Stimulated activated CD8-positive, alpha-beta memory T cell treated with anti-CD3 and anti-CD28 coated beads, Interleukin-2, amount 100 ng/mL, for 1 hour (primary cell): ENCODE results near the gene MSRB1.

Experiments
- DNase-seq, 2 donors: peaks; one replicate each; pipeline ENCODE4 v3.0.0-alpha.2; 2020; ENCODE audit warnings: low read depth in 2 of 2

Gene MSRB1

DNA sequence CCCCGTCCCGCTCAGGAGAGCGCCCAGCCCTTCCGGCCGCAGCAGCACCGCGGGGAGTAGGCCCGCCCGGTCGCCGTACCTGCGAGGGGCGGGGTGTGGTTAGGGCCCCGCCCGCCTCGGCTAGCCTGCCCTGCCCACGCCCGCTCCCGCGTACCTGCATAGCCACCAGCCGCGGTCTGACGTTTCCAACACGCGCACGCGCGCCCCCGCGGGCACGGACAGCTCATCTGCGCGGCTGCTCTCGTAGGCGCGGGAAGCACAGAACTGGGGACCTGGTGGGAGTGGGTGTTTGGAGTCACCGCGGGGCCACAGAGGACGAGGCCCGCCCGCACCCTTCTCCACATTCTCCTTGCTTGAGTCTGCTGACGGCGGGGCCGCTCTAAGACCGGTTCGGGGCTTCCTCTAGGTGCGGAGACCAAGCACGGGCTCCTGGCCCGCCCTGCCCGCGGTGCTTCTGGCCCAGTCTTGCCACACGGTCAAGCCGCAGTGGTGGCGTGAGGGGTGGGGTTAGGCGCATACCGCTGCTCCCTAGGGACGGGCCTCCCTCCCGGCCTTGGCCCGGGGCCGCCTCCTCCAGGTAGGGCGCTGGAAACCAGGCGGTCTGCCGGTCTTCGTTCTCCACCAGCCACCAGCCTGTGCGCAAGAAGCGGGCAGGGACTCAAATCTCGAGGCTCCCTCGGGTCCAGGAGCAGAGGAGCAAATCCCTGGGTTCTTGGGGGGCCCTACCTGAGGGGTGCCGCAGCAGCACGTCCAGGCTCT, 36.5 kb upstream of the MSRB1 start:
- no peak for DNase-seq

DNA sequence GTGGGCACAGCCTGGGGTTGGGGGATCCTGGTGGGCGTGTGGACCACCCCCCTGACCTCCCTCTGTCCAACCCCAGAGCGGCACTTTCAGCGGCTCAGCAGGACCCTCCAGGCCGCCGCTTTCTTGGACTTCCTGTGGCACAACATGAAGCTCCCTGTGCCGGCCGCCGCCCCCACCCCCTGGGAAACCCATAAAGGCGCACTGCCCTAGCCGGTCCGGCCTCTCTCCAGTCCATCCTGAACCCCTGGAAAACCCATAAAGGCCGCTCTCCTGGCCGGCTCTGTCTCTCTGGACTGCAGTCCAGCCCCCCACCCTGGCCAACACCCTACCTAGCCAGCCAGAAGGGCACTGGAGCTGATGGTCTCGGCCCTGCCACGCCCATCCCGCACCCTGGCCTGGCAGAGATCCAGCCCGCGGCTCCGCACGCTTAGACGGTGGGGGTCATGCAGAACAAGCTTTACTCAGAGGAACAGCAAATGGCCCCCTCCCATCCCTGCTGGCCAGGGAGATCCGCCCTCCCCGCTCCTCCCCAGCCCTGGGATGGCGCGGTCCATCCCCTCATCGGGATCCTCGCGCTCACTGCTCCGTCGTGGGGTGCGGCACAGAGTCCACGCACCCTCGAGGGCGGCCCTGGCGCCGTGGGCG, 35.6 kb upstream of the MSRB1 start:
- DNase-seq: no peak

DNA sequence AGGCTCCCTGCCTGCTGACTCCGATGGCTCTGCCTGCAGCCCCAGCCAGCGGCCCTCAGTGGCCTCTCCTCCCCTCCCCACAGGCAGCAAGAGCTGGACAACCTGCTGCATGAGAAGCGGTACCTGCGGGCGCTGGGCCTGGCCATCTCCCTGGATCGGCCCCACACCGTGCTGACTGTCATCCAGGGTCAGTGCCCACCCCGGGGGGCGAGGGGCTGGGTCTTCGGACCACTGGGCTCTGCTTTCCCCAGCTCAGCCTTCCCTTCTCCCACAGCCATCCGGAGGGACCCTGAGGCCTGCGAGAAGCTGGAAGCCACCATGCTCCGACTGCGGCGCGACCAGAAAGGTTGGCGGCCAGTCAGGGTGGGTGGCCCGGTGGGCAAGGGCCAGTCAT, 34.9 kb upstream of the MSRB1 start:
- no peak for DNase-seq

- DNase-seq: no peak
Measured at GRCh38 chr16:1976951-1977874, 34.2 kb upstream of the MSRB1 start.

DNA sequence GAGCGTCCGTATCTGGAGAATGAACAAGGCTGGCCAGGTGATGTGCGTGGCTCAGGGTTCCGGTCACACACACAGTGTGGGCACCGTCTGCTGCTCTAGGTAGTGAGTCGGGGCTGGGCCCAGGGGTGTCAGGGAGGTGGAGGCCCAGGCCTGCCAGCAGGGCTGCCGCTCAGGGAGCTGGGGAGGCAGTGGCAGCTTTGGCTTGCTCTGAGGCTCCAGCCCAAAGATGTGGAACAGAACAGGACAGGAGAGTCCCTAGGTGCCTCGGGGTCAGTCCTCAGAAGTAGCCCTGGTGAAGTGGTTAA, 33.2 kb upstream of the MSRB1 start:
- DNase-seq: no peak

- no peak for DNase-seq
Measured at GRCh38 chr16:1975432-1976215, 32.6 kb upstream of the MSRB1 start.

DNA sequence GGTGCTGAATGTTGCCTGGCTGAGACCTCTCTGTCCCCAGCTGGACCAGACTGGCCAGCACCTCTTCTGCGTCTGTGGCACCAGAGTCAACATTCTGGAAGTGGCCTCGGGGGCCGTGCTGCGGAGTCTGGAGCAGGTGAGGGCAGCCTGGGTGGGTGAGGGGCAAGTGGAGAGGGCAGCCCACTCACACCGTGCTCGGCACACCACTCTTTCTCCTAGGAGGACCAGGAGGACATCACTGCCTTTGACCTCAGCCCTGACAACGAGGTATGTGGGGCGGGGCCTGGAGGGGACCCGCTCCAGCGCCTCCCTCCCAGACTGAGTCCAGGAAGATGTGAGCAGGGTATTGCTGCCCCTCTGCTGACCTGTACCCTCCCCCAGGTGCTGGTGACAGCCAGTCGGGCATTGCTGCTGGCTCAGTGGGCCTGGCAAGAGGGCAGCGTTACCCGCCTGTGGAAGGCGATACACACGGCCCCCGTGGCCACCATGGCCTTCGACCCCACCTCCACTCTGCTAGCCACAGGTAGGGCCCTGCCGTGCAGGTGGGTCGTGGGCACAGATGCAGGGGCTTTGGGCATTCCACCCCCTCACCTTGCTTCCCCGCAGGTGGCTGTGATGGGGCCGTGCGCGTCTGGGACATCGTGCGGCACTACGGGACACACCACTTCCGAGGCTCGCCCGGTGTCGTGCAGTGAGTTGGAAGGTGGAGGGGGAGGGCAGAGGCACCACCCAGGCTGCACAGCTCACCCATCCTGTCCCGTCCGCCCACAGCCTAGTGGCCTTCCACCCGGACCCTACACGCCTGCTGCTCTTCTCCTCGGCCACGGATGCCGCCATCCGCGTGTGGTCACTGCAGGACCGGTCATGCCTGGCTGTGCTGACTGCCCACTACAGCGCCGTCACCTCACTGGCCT, 31.4 kb upstream of the MSRB1 start:
- no peak for DNase-seq

- DNase-seq: no peak
Measured at GRCh38 chr16:1973461-1974156, 30.6 kb upstream of the MSRB1 start.

GRCh38 chr16:1972490-1972877, 29.5 kb upstream of the MSRB1 start:
- no peak for DNase-seq

DNA sequence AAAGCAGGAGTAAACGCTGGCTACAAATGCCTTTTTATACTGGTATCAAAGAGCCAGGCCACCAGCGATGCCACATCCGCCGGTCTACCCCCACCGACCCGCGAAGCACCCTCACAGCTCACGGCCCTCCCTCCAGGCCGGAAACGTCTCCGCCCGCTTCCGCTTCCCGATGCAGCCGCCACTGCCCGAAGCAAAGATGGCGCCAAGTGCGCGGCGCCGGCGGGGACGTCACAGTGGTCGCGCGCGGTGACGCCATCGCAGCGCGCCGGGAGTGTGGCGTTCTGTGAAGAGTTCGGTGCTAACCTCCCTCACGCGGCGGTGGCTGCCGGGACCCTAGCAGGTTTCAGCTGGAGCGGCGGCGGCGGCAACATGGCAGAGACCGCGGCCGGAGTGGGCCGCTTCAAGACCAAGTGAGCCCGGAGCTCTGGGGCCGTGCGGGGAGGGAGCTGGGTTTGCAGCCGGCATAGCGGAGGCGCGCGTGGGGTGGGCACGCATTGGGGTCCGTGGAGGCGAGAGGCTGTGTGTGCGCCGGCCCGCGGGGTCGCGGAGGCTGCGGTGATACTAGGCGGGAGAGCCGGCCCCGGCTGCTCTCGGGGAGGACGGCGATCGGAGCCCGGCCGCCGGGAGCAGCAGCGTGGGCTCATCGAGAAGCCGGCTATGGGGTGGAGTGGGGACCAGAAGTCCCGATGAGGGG, 28.9 kb upstream of the MSRB1 start, which contains the start of gene TBL3:
TBL3 (plus strand) TSS at position 258 of the 694 bp plus-strand sequence; CDS start at position 370, 112 bp downstream.
- DNase-seq: peak; percentile 94

DNA sequence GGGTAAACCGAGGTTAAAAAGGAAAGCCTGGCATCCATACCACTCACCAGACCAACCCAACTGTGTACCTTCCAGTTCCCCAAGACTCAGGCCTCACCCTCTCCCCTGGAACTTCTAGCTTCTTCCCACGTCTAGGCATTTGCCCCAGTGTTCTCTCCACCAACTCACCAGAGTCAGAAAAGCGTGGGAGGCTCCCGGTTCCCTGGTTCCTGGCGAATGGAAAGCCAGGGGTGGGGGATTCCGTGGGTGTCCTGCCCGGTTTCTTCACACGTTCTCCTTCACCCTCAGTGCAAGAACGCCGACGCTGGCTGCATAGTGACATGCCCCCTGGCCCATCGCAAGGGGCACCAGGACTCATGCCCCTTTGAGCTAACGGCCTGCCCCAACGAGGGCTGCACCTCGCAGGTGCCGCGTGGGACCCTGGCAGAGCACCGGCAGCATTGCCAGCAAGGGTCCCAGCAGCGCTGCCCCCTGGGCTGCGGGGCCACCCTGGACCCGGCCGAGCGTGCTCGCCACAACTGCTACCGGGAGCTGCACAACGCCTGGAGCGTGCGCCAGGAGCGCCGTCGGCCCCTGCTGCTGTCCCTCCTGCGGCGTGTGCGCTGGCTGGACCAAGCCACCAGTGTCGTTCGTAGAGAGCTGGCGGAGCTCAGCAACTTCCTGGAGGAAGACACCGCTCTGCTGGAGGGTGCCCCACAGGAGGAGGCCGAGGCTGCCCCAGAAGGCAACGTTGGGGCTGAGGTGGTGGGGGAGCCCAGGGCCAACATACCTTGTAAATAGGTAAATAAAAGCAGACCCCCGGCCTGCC, 25.4 kb upstream of the MSRB1 start:
- DNase-seq: no peak

DNA sequence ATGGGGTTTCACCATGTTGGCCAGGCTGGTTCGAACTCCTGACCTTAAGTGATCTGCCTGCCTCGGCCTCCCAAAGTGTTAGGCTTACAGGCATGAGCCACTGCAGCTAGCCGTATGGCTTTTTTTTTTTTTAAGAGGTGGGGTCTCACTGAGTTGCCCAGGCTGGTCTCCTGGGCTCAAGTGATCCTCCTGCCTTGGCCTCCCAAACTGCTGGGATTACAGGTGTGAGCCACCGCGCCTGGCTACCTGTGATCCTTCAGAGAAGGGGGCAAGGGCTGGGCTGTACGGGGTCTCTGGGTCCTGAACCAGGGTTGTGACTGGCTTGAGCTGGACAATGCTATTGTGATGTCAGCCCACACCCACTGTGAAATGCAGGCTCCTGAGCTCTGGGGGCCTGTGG, 23.5 kb upstream of the MSRB1 start, which contains the start of gene RNF151:
RNF151 (plus strand) TSS at position 397 of the 400 bp plus-strand sequence. CDS start 26 bp downstream, outside the sequence.
- no peak for DNase-seq

DNA sequence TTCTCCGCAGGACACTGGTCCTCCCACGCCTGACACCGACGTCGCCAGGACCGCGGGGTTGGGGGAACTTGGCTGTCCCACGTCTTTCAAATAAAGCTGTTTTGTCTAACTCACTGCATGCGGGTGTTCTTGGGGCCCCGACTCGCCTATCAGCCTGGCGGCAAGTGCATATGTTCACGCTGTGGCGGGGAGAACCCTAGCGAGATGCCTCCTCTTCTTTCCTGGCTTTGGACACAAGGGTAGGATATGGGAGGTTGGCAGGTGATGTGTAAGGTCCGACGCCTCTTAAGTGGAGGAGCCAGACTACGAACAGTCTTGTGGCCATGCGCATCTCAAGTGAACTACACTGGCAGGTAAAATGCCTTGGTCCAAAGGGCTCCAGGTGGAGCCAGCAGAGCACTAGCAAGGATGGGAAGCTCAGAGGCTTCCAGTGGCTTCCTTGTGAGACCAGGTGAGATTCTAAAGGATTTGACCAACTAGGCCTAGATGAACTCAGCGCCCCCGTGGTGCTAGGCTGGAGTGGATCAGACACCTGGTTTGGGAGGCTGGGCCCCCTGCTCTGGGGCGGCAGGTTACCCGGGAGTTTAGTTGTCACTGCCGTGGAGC, 22.5 kb upstream of the MSRB1 start:
- no peak for DNase-seq

GRCh38 chr16:1964506-1965395, 21.8 kb upstream of the MSRB1 start, which contains the start of gene RPS2:
Gene RPS2, minus strand, starts transcription at chr16:1964826. Its CDS starts 201 bp downstream, at chr16:1964625.
- DNase-seq: peak; percentile 95 to 96

GRCh38 chr16:1963806-1964505, 21.0 kb upstream of the MSRB1 start:
- DNase-seq: no peak
